ENCODE measurements around the gene SACS. TPM values are rescaled to one million over a fixed set of nuclear protein-coding genes. Genes with fewer than 3 reads are reported as not detected.

Gene SACS
- total and polyA plus RNA-seq, 2 donors (not counting 1 experiment from before 2014, with no cell fraction given) = 6.8 to 21.4 TPM

DNA sequence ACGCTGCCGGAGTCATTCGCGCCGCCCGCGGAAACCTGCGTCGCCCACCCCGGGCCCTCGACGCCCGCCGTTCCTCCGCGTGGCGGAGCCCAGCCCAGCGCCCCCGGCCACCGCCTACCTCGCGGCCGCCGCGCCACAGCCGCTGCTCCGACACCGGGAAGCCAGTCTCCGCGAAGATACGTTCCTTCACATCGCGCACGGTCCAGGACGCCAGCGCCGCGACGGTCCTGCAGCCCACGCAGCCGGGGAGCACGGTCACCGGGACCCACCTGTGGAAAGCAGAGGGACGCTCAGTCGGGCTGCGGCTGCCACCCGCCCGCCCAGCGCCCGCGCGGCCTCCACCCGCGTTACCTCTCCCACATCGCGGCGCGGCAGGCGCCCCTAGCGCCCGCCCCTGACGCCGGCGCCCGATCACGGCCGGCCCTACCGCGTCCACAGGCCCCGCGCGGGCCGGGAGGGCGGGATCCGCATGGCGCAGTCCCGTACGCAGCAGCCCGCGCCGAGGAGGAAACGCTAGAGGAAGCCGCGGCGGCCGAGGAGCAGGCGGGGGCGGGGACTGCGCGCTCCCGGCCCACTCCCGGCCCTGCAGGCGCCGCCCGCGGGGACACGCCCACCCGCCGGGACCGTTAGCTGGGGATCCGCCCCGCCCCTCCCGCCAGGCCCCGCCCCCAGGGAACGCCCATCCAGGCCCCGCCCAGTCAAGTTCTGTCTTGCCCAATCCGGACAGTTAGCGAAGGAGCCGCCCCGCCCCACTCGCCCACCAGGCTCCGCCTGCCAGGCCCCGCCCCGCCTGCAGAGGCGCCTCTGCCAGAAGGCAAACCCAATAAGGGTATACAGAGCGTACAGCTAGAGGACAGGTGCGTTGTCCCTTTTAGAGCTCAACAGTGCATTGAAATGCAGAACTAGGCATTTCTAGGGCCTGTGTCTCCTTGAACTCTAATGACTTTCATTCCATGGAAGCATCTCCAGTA lies 58.2 kb downstream of the SACS start:
- Mint-ChIP-seq H3K9me3 (ENCODE audit: insufficient read depth) (peaks cover 2% of the 10 kb centered on the region), H3K27me3 (no peaks in the 10 kb centered on the region), H3K4me1 (peaks cover 64% of the 10 kb centered on the region), H3K4me3 (peak overlapping the region; percentile 79), H3K27ac (peak overlapping the region; percentile 86)
- no peak for TF ChIP-seq EZH2 (IDR thresholded peaks at IDR 0.05; ENCODE audit: borderline replicate concordance, insufficient read depth, low read depth, low read length, poor library complexity, severe bottlenecking)
- TF ChIP-seq, protein P1, sequence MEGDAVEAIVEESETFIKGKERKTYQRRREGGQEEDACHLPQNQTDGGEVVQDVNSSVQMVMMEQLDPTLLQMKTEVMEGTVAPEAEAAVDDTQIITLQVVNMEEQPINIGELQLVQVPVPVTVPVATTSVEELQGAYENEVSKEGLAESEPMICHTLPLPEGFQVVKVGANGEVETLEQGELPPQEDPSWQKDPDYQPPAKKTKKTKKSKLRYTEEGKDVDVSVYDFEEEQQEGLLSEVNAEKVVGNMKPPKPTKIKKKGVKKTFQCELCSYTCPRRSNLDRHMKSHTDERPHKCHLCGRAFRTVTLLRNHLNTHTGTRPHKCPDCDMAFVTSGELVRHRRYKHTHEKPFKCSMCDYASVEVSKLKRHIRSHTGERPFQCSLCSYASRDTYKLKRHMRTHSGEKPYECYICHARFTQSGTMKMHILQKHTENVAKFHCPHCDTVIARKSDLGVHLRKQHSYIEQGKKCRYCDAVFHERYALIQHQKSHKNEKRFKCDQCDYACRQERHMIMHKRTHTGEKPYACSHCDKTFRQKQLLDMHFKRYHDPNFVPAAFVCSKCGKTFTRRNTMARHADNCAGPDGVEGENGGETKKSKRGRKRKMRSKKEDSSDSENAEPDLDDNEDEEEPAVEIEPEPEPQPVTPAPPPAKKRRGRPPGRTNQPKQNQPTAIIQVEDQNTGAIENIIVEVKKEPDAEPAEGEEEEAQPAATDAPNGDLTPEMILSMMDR (IDR thresholded peaks at IDR 0.05) = peak; percentile 59
- H4K20me1 ChIP-seq (ENCODE audit: control insufficient read depth, insufficient read depth, low read length, poor library complexity, severe bottlenecking) = peaks cover 28% of the 10 kb centered on the region
- ATAC-seq (ENCODE audit: low read depth) = peak; percentile 85
- ChIA-PET CTCF (interaction anchor here (0.5 to 0.7 kb wide), 2 partner anchors 10 to 1760 kb away, joined by 4 to 5 read pairs; no protein-coding TSS in a partner anchor), POLR2A (interaction anchor here (0.7 kb wide), 1 partner anchor 11 kb away, joined by 3 read pairs; no protein-coding TSS in a partner anchor)
- peaks cover 20% of the 10 kb centered on the region for H3K79me2 ChIP-seq (ENCODE audit: control insufficient read depth, insufficient read depth, low read length)
- H3K9me3 ChIP-seq (ENCODE audit: control extremely low read depth in 1 of 3, control insufficient read depth in 2 of 3, insufficient read depth in 1 of 3, low read length in 2 of 3) = peaks cover 0 to 12% (median 0%) of the 10 kb centered on the region in 3 donors
- peak; percentile 96 for DNase-seq
- H2AFZ ChIP-seq (ENCODE audit: insufficient read depth, low read depth, low read length, poor library complexity, severe bottlenecking) = peak overlapping the region; percentile 85
- H3K4me2 ChIP-seq (replicated peaks; ENCODE audit: low read depth, low read length, poor library complexity, severe bottlenecking) = peak overlapping the region; percentile 84
- peak overlapping the region; percentile 70 for H3K9ac ChIP-seq (ENCODE audit: low read length)
- under 1% methylated on average over 117 of the region's 117 CpGs for WGBS (ENCODE audit: insufficient coverage)
- H3K4me3 ChIP-seq (ENCODE audit: control extremely low read depth in 1 of 5, extremely low read depth in 1 of 5, insufficient read depth in 1 of 5, low read depth in 2 of 5, low read length in 4 of 5) = peak overlapping the region in 4 of 5 experiments; percentile 46 to 69 (median 67)
- H3K27ac ChIP-seq (ENCODE audit: low read length in 2 of 2) = peak overlapping the region; percentile 49 to 51
- intact Hi-C loops (cut with micrococcal nuclease) = loop anchor here (1.0 to 5.0 kb wide), 12 partner anchors 9 to 1912 kb away; partner anchors contain the start of genes FGF9, MICU2, MIPEP and MTMR6
- peaks cover 2 to 4% of the 10 kb centered on the region in 2 experiments for H3K36me3 ChIP-seq (replicated peaks in 1 of 2; ENCODE audit: control extremely low read depth in 1 of 2, control insufficient read depth in 1 of 2, extremely low read depth in 1 of 2, insufficient read depth in 2 of 2, low read length in 1 of 2)
- H3K27me3 ChIP-seq (replicated peaks in 1 of 4; ENCODE audit: control extremely low read depth in 1 of 4, control insufficient read depth in 3 of 4, insufficient read depth in 4 of 4, low read length in 3 of 4) = no peaks in the 10 kb centered on the region
- peaks cover 56 to 59% of the 10 kb centered on the region in 2 donors for H3K4me1 ChIP-seq (ENCODE audit: control insufficient read depth in 2 of 2, insufficient read depth in 2 of 2, low read length in 2 of 2)
